HCT116 (cell line): ENCODE data around the gene SEMA4D. TPM values are rescaled to one million over a fixed set of nuclear protein-coding genes. Genes with fewer than 3 reads are reported as not detected.

Source experiments
- ATAC-seq: fragments of 200-7000 bp; cut with Tn5 transposase; 2 replicates; pipeline ENCODE4 v1.9.1; 2020; ENCODE audit warnings: mild to moderate bottlenecking, moderate library complexity
- BruUV-seq: library from RNA; stranded (reverse); fragments of 400-500 nt; replicated peaks from 2 replicates; lab custom pipeline; 2021; lab: Mats Ljungman, UMichigan
- CTCF ChIA-PET: fragments of 300-600 bp; sonication (Branson Sonifier 250); formaldehyde crosslinking; loops from one replicate; lab custom pipeline; 2021; ENCODE audit warnings: antibody characterized with exemption; lab: Charles Lee
- POLR2A ChIA-PET: fragments of 300-600, 350-600 bp; sonication (Branson Sonifier 250); formaldehyde crosslinking; loops from one replicate; lab custom pipeline; 2021; ENCODE audit warnings: antibody characterized with exemption; lab: Charles Lee
- RAD21 ChIA-PET, 2 experiments: fragments of 300-600 bp; sonication (Branson Sonifier 250); formaldehyde crosslinking; loops; one replicate each; lab custom pipeline; 2023; ENCODE audit warnings: low total read pairs in 2 of 2; ENCODE audit not compliant: uncharacterized antibody in 2 of 2, unreplicated experiment in 2 of 2, low non-redundant PET in 1 of 2; lab: Charles Lee
- DNase-seq: peaks from one replicate; pipeline ENCODE4 v3.0.0-alpha.2; 2010; ENCODE audit warnings: low read depth, low spot score
- H2AFZ ChIP-seq: fragments of 200-600 bp; shearing (Covaris generic), sonication (generic); 2 replicates; pipeline ENCODE4 v1.6.1; 2017; ENCODE audit warnings: low read depth, mixed run types, mixed read lengths, antibody characterized with exemption, low read length; ENCODE audit not compliant: poor library complexity, severe bottlenecking
- H3K27ac ChIP-seq: 2 replicates; pipeline ENCODE4 v1.5.1; 2012; ENCODE audit warnings: low read depth, low read length
- H3K27me3 ChIP-seq: fragments of 200-600 bp; sonication (generic); 2 replicates; pipeline ENCODE4 v1.6.1; 2016; ENCODE audit warnings: mixed run types, low read length, mixed read lengths; ENCODE audit not compliant: insufficient read depth
- H3K36me3 ChIP-seq, 2 experiments: fragments of 200-500 bp in 1 of 2; fragments of 200-600 bp in 1 of 2; sonication (Bioruptor generic) in 1 of 2; sonication (generic) in 1 of 2; 2 replicates each; pipeline versions ENCODE4 v1.5.1 to v1.6.1; 2014 to 2016; ENCODE audit warnings: low read length in 2 of 2, inconsistent platforms in 1 of 2, mixed read lengths in 1 of 2, mixed run types in 1 of 2; ENCODE audit not compliant: insufficient read depth in 2 of 2, control insufficient read depth in 1 of 2
- H3K4me1 ChIP-seq, 2 experiments: fragments of 200-600 bp in 1 of 2; sonication (generic) in 1 of 2; 2 replicates each; pipeline versions ENCODE4 v1.5.1 to v1.6.1; 2012 to 2017; ENCODE audit warnings: low read length in 2 of 2, inconsistent platforms in 1 of 2, mild to moderate bottlenecking in 1 of 2, mixed read lengths in 1 of 2, mixed run types in 1 of 2, moderate library complexity in 1 of 2; ENCODE audit not compliant: insufficient read depth in 2 of 2, control insufficient read depth in 1 of 2
- H3K4me2 ChIP-seq: fragments of 200-600 bp; sonication (generic); 2 replicates; pipeline ENCODE4 v1.6.1; 2017; ENCODE audit warnings: mixed run types, low read length, mixed read lengths
- H3K4me3 ChIP-seq, 2 experiments: fragments of 200-600 bp in 1 of 2; sonication (generic) in 1 of 2; replicated peaks in 1 of 2; 2 replicates each; pipeline ENCODE4 v1.5.1; 2011 to 2016; ENCODE audit warnings: low read length in 2 of 2, control low read depth in 1 of 2, low read depth in 1 of 2, mild to moderate bottlenecking in 1 of 2, mixed read lengths in 1 of 2, mixed run types in 1 of 2
- H3K79me2 ChIP-seq: fragments of 200-600 bp; sonication (generic); 2 replicates; pipeline ENCODE4 v1.6.1; 2017; ENCODE audit warnings: mild to moderate bottlenecking, mixed run types, low read length, moderate library complexity, mixed read lengths; ENCODE audit not compliant: insufficient read depth
- H3K9ac ChIP-seq: fragments of 200-600 bp; sonication (generic); 2 replicates; pipeline ENCODE4 v1.6.1; 2016; ENCODE audit warnings: low read length, mixed read lengths
- H3K9me2 ChIP-seq: fragments of 200-600 bp; sonication (generic), shearing (Covaris generic); 2 replicates; pipeline ENCODE4 v1.6.1; 2017; ENCODE audit warnings: mixed run types, mild to moderate bottlenecking, moderate library complexity; ENCODE audit not compliant: insufficient read depth
- H3K9me3 ChIP-seq, 2 experiments: fragments of 200-500 bp in 1 of 2; fragments of 200-600 bp in 1 of 2; sonication (Bioruptor generic) in 1 of 2; sonication (generic) in 1 of 2; 2 replicates each; pipeline ENCODE4 v1.6.1; 2014 to 2017; ENCODE audit warnings: low read length in 2 of 2, mixed read lengths in 2 of 2, inconsistent platforms in 1 of 2, low read depth in 1 of 2, mild to moderate bottlenecking in 1 of 2, mixed run types in 1 of 2, moderate library complexity in 1 of 2; ENCODE audit not compliant: control insufficient read depth in 1 of 2, insufficient read depth in 1 of 2
- H4K20me1 ChIP-seq: fragments of 200-600 bp; sonication (generic), shearing (Covaris generic); 2 replicates; pipeline ENCODE4 v1.6.1; 2017; ENCODE audit warnings: mixed run types, mild to moderate bottlenecking, moderate library complexity; ENCODE audit not compliant: insufficient read depth
- CEBPB ChIP-seq: IDR thresholded peaks from 2 replicates; pipeline ENCODE4 v1.6.1; 2012; ENCODE audit warnings: low read depth
- EGR1 ChIP-seq: IDR thresholded peaks from 2 replicates; pipeline ENCODE4 v1.6.1; 2012; ENCODE audit warnings: low read depth
- ELF1 ChIP-seq: IDR thresholded peaks from 2 replicates; pipeline ENCODE4 v1.6.1; 2012; ENCODE audit warnings: low read depth, borderline replicate concordance
- FOSL1 ChIP-seq: IDR thresholded peaks from 2 replicates; pipeline ENCODE4 v1.6.1; 2012; ENCODE audit warnings: low read depth
- JUND ChIP-seq: IDR thresholded peaks from 2 replicates; pipeline ENCODE4 v1.6.1; 2012
- POLR2AphosphoS5 ChIP-seq: IDR thresholded peaks from 2 replicates; pipeline ENCODE4 v1.6.1; 2011; ENCODE audit warnings: mild to moderate bottlenecking, low read depth, low read length, moderate library complexity
- RAD21 ChIP-seq: IDR thresholded peaks from 2 replicates; pipeline ENCODE4 v1.6.1; 2012; ENCODE audit warnings: low read depth, mild to moderate bottlenecking
- SIN3A ChIP-seq: IDR thresholded peaks from 2 replicates; pipeline ENCODE4 v1.6.1; 2012; ENCODE audit warnings: low read depth
- SP1 ChIP-seq: IDR thresholded peaks from 2 replicates; pipeline ENCODE4 v1.6.1; 2012; ENCODE audit warnings: low read depth
- SRF ChIP-seq: IDR thresholded peaks from 2 replicates; pipeline ENCODE4 v1.6.1; 2012; ENCODE audit warnings: low read depth
- TCF7L2 ChIP-seq: IDR thresholded peaks from 2 replicates; pipeline ENCODE4 v1.7.0; 2011; ENCODE audit warnings: borderline replicate concordance, inconsistent platforms; ENCODE audit not compliant: insufficient read depth, insufficient read length; ENCODE audit errors: extremely low read depth
- YY1 ChIP-seq: IDR thresholded peaks from 2 replicates; pipeline ENCODE4 v1.6.1; 2011; ENCODE audit warnings: low read length, low read depth, moderate library complexity, mild to moderate bottlenecking; ENCODE audit not compliant: insufficient replicate concordance; ENCODE audit errors: extremely low read depth
- ZFX ChIP-seq: fragments of 450-650 bp; IDR thresholded peaks from 2 replicates; pipeline ENCODE4 v1.6.1; 2017
- ZNF274 ChIP-seq: fragments of 200-500 bp; sonication (Bioruptor generic); IDR thresholded peaks from 2 replicates; pipeline ENCODE4 v1.6.1; 2014; ENCODE audit warnings: mild to moderate bottlenecking, low read depth, low read length, inconsistent platforms
- intact Hi-C: fragments of 100-400 bp; cut with micrococcal nuclease; formaldehyde crosslinking; loops from 2 replicates; pipeline ENCODE4 v1.10.0; 2022
- total RNA-seq: library from RNA; stranded (reverse); gene quantifications from one replicate; pipeline ENCODE4 v1.2.1, GENCODE V29; 2021; ENCODE audit not compliant: unreplicated experiment
- TF ChIP-seq, protein P1 (sequence below): IDR thresholded peaks from 2 replicates; pipeline ENCODE4 v1.6.1; 2011; ENCODE audit warnings: mild to moderate bottlenecking, low read length, moderate library complexity; ENCODE audit not compliant: insufficient replicate concordance; ENCODE audit errors: extremely low read depth
- TF ChIP-seq, protein P2 (sequence below): IDR thresholded peaks from 2 replicates; pipeline ENCODE4 v1.6.1; 2012
- TF ChIP-seq, protein P3 (sequence below): IDR thresholded peaks from 2 replicates; pipeline ENCODE4 v1.6.1; 2012

The SEMA4D gene
- total RNA-seq, 1 experiment from 2014 or later = 32.0 TPM

DNA sequence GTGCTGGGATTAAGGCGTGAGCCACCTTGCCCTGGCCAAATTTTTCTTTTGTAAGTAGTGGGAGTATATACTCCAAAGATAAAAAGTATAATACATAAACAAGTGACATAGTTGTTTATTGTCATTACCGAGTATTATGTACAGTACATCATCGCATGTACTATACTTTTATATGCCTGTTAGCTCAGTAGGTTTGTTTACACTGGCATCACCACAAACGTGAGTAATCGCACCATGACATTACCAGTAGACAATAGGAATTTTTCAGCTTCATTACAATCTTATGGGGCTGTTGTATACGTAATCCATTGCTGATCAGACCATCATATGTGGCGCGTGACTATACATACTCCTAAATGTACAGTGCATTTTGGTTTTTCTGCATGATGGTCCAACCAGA is 169.8 kb downstream of the SEMA4D start:
- Histone ChIP-seq H3K4me2 (no peak overlapping the region), H3K36me3 (peaks cover 21 to 27% of the 10 kb centered on the region in 2 experiments; a peak in 3 of 4 replicates), H3K4me1 (no peaks in the 10 kb centered on the region), H4K20me1 (0 out of 2 replicates have a peak, but pooled peaks cover 3% of the 10 kb centered on the region), H3K4me3 (no peak overlapping the region), H2AFZ (no peak overlapping the region), H3K9ac (no peak overlapping the region), H3K9me3 (no peaks in the 10 kb centered on the region), H3K27ac (no peak overlapping the region), H3K79me2 (peaks cover 19% of the 10 kb centered on the region; the same call in 1 of the 2 replicates), H3K27me3 (no peaks in the 10 kb centered on the region), H3K9me2 (no peaks in the 10 kb centered on the region)
- RAD21 ChIA-PET = no interaction called here
- no TSS peak for BruUV-seq
- ATAC-seq = no peak
- POLR2A ChIA-PET = no interaction called here
- CTCF ChIA-PET = no interaction called here
- intact Hi-C loops = no loop called here
- DNase-seq = no peak
- no peak for TF ChIP-seq SIN3A
- no peak for TF ChIP-seq EGR1
- no peak for TF ChIP-seq ELF1
- TF ChIP-seq ZFX = no peak
- TF ChIP-seq, protein P1, sequence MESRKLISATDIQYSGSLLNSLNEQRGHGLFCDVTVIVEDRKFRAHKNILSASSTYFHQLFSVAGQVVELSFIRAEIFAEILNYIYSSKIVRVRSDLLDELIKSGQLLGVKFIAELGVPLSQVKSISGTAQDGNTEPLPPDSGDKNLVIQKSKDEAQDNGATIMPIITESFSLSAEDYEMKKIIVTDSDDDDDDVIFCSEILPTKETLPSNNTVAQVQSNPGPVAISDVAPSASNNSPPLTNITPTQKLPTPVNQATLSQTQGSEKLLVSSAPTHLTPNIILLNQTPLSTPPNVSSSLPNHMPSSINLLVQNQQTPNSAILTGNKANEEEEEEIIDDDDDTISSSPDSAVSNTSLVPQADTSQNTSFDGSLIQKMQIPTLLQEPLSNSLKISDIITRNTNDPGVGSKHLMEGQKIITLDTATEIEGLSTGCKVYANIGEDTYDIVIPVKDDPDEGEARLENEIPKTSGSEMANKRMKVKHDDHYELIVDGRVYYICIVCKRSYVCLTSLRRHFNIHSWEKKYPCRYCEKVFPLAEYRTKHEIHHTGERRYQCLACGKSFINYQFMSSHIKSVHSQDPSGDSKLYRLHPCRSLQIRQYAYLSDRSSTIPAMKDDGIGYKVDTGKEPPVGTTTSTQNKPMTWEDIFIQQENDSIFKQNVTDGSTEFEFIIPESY = no peak
- TF ChIP-seq CEBPB = no peak
- no peak for TF ChIP-seq ZNF274
- TF ChIP-seq YY1 = no peak
- no peak for TF ChIP-seq RAD21
- no peak for TF ChIP-seq SRF
- TF ChIP-seq, protein P2, sequence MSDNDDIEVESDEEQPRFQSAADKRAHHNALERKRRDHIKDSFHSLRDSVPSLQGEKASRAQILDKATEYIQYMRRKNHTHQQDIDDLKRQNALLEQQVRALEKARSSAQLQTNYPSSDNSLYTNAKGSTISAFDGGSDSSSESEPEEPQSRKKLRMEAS = no peak
- TF ChIP-seq, protein P3, sequence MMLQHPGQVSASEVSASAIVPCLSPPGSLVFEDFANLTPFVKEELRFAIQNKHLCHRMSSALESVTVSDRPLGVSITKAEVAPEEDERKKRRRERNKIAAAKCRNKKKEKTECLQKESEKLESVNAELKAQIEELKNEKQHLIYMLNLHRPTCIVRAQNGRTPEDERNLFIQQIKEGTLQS = no peak
- TF ChIP-seq SP1 = no peak
- no peak for TF ChIP-seq FOSL1
- no peak for TF ChIP-seq TCF7L2
- no peak for TF ChIP-seq JUND
- TF ChIP-seq POLR2AphosphoS5 = no peak
